Coronary artery (tissue), 2 donors: ENCODE measurements around the gene IGF2BP3.

ENCODE experiments used
- DNase-seq: peaks from one replicate; pipeline ENCODE4 v3.0.0-alpha.2; 2017; ENCODE audit warnings: low spot score
- H3K27ac ChIP-seq, 2 donors: fragments of 200-600 bp; sonication (generic); one replicate each; pipeline ENCODE4 v1.5.1; 2016 to 2019
- H3K4me3 ChIP-seq: fragments of 200-600 bp; sonication (generic); 2 replicates; pipeline ENCODE4 v1.5.1; 2016; ENCODE audit warnings: mild to moderate bottlenecking, moderate library complexity
- TF ChIP-seq, protein P1 (sequence below): fragments of 200-600 bp; sonication (generic); IDR thresholded peaks from one replicate; pipeline ENCODE4 v1.5.1; 2019; ENCODE audit warnings: antibody characterized with exemption

IGF2BP3 gene

GRCh38 chr7:23443974-23444373, 26.3 kb downstream of the IGF2BP3 start:
- Histone ChIP-seq H3K27ac (no peak overlapping the region), H3K4me3 (no peak overlapping the region)
- no peak for DNase-seq
- TF ChIP-seq, protein P1, sequence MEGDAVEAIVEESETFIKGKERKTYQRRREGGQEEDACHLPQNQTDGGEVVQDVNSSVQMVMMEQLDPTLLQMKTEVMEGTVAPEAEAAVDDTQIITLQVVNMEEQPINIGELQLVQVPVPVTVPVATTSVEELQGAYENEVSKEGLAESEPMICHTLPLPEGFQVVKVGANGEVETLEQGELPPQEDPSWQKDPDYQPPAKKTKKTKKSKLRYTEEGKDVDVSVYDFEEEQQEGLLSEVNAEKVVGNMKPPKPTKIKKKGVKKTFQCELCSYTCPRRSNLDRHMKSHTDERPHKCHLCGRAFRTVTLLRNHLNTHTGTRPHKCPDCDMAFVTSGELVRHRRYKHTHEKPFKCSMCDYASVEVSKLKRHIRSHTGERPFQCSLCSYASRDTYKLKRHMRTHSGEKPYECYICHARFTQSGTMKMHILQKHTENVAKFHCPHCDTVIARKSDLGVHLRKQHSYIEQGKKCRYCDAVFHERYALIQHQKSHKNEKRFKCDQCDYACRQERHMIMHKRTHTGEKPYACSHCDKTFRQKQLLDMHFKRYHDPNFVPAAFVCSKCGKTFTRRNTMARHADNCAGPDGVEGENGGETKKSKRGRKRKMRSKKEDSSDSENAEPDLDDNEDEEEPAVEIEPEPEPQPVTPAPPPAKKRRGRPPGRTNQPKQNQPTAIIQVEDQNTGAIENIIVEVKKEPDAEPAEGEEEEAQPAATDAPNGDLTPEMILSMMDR, result no peak

GRCh38 chr7:23438171-23438570, 32.1 kb downstream of the IGF2BP3 start:
- Histone ChIP-seq H3K27ac (no peak overlapping the region), H3K4me3 (no peak overlapping the region)
- DNase-seq, result no peak
- TF ChIP-seq, protein P1, result no peak

DNA sequence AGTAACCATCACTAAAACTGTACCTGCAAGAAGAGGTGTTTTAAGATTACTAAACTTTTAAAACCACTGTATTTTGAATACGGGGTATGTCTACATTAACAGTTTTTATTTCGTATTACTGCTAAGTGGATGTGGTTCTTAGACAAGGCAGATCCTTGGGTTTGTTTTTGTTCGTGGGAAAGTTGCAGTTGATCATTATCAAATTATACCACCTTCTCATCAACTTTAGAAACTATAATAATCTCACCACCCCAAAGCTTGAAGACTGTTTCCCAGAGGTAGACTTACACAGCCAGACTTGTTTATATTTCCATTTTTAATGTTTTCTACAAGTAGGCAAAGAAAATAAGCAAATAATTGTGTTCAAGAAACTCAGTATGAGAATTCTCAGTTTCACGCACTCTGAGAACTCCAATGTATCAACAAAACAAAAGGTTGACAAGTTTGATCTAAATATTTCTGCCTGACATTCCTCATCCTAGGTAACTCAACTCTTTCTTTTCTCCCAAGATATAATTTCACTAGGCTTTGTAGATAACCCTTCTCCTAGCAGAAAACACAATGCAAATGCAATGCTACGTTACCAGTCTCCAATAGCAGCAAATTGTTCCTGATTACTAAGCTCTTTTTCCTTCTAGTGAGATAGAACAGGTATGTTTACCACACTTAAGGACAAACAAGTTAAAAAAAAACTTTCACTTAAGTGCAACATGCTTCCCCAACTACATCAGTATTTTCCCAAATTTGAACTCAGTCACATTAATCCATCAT, 36.0 kb downstream of the IGF2BP3 start:
- no peak for DNase-seq
- no peak overlapping the region for H3K4me3 ChIP-seq

DNA sequence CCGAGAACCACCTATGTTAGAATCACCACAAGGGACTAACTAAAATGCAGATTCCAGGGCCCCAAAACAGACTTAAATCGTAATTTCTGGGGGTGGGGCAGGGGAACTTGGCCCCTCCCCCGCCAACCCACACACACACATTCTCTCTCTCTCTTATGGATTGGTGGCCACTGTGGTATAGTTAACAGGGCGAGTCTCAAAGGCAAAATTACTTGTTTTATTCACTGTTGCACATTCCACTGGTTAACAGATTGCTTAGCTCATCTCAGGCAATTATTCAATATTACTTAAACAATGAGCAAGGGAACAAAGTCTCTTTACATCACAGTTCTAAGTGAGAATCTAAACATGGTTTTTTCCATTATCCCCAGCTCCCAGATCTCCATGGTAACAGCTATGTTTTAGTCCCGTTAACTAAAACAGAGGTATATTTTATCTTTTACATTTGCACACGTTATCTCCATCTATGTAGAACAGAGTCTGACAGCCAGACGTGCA, 38.5 kb downstream of the IGF2BP3 start:
- TF ChIP-seq, protein P1, result no peak
- DNase-seq, result no peak
- Histone ChIP-seq H3K27ac (no peak overlapping the region), H3K4me3 (no peak overlapping the region)

More for the DNA sequence above, 36.0 kb downstream of the IGF2BP3 start:
- no peak overlapping the region for H3K27ac ChIP-seq
- TF ChIP-seq, protein P1, result no peak

- TF ChIP-seq, protein P1, result no peak
- no peak for DNase-seq
- no peak overlapping the region for H3K27ac ChIP-seq
- H3K4me3 ChIP-seq, result no peak overlapping the region
Measured at GRCh38 chr7:23430893-23431259, 39.4 kb downstream of the IGF2BP3 start.

DNA sequence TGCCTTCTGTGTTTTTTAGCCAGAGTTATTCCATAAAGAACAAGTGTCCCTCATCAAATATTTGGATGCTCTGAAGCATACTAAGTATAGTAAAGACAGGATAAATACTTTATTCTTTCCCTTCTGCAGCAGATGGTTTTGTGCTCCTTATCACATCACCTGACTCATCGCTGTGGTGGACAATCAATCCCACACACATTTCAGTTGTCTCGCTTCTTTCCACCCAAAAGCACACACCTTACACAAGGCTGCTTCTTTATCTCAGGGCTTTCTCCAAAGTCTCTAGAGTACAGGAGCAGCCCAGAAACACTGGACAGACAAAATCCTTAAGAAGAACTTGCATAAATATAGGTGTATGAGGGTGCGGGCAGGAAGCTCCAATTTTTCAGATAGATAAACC, 43.4 kb downstream of the IGF2BP3 start:
- Histone ChIP-seq H3K27ac (no peak overlapping the region), H3K4me3 (no peak overlapping the region)
- no peak for DNase-seq
- TF ChIP-seq, protein P1, result no peak

DNA sequence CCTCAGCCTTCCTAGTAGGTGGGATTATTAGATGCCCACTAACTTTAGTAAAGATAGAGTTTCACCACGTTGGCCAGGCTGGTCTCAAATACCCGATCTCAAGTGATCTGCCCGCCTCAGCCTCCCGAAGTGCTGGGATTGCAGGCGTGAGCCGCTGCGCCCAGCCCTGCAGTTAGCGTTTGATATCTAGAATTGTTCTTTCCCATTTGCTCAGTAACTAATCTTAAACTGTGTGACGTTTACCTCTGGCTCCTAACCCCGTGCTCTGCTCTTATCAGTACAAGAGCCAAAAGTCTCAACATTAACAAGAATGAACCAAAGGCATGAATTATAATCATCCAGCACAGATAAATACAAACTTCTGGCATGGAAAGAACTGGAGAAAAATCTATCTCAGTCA, 47.4 kb downstream of the IGF2BP3 start:
- H3K4me3 ChIP-seq, result no peak overlapping the region
- DNase-seq, result no peak
- H3K27ac ChIP-seq, result no peak overlapping the region
- TF ChIP-seq, protein P1, result no peak
